Measurements from ENCODE around the gene SPATA16.

SPATA16 gene

GRCh38 chr3:173138026-173138425, 3.0 kb downstream of the SPATA16 start:
- Histone ChIP-seq H3K36me3 (no peaks in the 10 kb centered on the region), H3K27me3 (no peaks in the 10 kb centered on the region), H3K27ac (no peak overlapping the region), H3K4me3 (no peak overlapping the region), H3K4me1 (no peaks in the 10 kb centered on the region), H3K9me3 (no peaks in the 10 kb centered on the region)
- intact Hi-C loops (cut with DNase I; ENCODE audit: low total_unique reads), result no loop called here
- TF ChIP-seq CTCF (IDR thresholded peaks at IDR 0.05), result no peak
- DNase-seq, result no peak

GRCh38 chr3:173135059-173135458, 6.0 kb downstream of the SPATA16 start:
- Histone ChIP-seq H3K4me3 (no peak overlapping the region), H3K36me3 (no peaks in the 10 kb centered on the region), H3K27ac (no peak overlapping the region), H3K27me3 (no peaks in the 10 kb centered on the region), H3K4me1 (no peaks in the 10 kb centered on the region), H3K9me3 (no peaks in the 10 kb centered on the region)
- no peak for TF ChIP-seq CTCF (IDR thresholded peaks at IDR 0.05)
- no peak for DNase-seq
- intact Hi-C loops (cut with DNase I; ENCODE audit: low total_unique reads), result no loop called here

GRCh38 chr3:173128633-173129032, 12.4 kb downstream of the SPATA16 start:
- intact Hi-C loops (cut with DNase I; ENCODE audit: low total_unique reads), result no loop called here
- Histone ChIP-seq H3K4me3 (no peak overlapping the region), H3K9me3 (no peaks in the 10 kb centered on the region), H3K27me3 (no peaks in the 10 kb centered on the region), H3K36me3 (no peaks in the 10 kb centered on the region), H3K4me1 (no peaks in the 10 kb centered on the region), H3K27ac (no peak overlapping the region)
- DNase-seq, result no peak
- TF ChIP-seq CTCF (IDR thresholded peaks at IDR 0.05), result no peak

- intact Hi-C loops (cut with DNase I; ENCODE audit: low total_unique reads), result no loop called here
- H3K9me3 ChIP-seq, result no peaks in the 10 kb centered on the region
- TF ChIP-seq CTCF (IDR thresholded peaks at IDR 0.05), result no peak
- no peaks in the 10 kb centered on the region for H3K4me1 ChIP-seq
- no peaks in the 10 kb centered on the region for H3K27me3 ChIP-seq
- H3K4me3 ChIP-seq, result no peak overlapping the region
- no peak for DNase-seq
- no peaks in the 10 kb centered on the region for H3K36me3 ChIP-seq
- no peak overlapping the region for H3K27ac ChIP-seq
Measured at GRCh38 chr3:173111321-173111720, 29.7 kb downstream of the SPATA16 start.

GRCh38 chr3:173109143-173109542, 31.9 kb downstream of the SPATA16 start:
- intact Hi-C loops (cut with DNase I; ENCODE audit: low total_unique reads), result no loop called here
- no peak for TF ChIP-seq CTCF (IDR thresholded peaks at IDR 0.05)
- Histone ChIP-seq H3K4me3 (no peak overlapping the region), H3K27ac (no peak overlapping the region), H3K27me3 (no peaks in the 10 kb centered on the region), H3K9me3 (peaks cover 0 to 2% (median 0%) of the 10 kb centered on the region in 3 donors), H3K36me3 (no peaks in the 10 kb centered on the region), H3K4me1 (peaks cover 0 to 8% (median 0%) of the 10 kb centered on the region in 4 donors)
- DNase-seq, result no peak

- peaks cover 0 to 8% (median 0%) of the 10 kb centered on the region in 4 donors for H3K4me1 ChIP-seq
- H3K9me3 ChIP-seq, result peaks cover 0 to 15% (median 10%) of the 10 kb centered on the region in 3 donors
- no peak overlapping the region for H3K27ac ChIP-seq
- TF ChIP-seq CTCF (IDR thresholded peaks at IDR 0.05), result no peak
- intact Hi-C loops (cut with DNase I; ENCODE audit: low total_unique reads), result no loop called here
- H3K36me3 ChIP-seq, result no peaks in the 10 kb centered on the region
- H3K27me3 ChIP-seq, result no peaks in the 10 kb centered on the region
- H3K4me3 ChIP-seq, result no peak overlapping the region
- no peak for DNase-seq
Measured at GRCh38 chr3:173103469-173103868, 37.6 kb downstream of the SPATA16 start.

Measured in tibial artery (tissue), 4 donors.